SKM-1 treated with dmso at 0.1 percent for 144 hours (cell line): Measurements from ENCODE around the gene TMEM19.
"Not testable (repeated sequence)": the region's sequence is repeated elsewhere in the genome, so short reads cannot be mapped to it uniquely, and the experiment has no call there.

Experiments
- DNase-seq: peaks from one replicate; lab custom pipeline; 2025; ENCODE audit not compliant: unreplicated experiment; lab: John Stamatoyannopoulos, UW

Gene TMEM19

DNA sequence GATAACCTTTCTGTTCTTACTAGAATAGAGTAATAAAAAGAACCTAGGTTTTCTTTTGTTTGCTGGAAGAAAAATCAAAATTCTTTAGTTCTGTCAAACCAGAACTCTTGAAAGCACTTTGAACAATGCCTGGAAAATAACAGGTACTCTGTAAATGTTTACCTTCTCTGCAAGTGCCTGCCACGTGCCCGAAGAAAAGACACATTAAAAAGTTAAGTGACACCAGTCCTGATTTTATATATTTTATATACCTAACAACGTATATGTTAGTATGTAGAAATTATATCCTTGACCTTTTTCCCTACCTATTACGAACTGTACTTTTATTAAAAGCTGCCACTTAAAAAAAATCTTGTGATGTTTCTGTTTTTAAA, 20.8 kb upstream of the TMEM19 start:
- no peak for DNase-seq

DNA sequence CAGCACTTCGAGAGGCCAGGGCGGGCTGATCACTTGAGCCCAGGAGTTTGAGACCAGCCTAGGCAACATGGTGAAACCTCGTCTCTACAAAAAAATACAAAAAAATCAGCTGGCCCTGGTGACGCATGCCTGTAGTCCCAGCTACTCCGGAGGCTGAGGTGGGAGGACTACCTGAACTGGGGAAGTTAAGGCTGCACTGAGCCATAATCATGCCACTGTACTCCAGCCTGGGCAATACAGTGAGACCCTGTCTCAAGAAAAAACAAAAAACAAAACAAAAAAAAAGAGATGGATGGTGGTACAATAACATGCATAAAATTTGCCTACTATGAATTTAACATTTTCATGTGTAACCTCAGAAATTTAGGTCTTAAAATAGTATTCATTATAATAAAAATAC, 19.6 kb upstream of the TMEM19 start:
- DNase-seq = no peak

DNA sequence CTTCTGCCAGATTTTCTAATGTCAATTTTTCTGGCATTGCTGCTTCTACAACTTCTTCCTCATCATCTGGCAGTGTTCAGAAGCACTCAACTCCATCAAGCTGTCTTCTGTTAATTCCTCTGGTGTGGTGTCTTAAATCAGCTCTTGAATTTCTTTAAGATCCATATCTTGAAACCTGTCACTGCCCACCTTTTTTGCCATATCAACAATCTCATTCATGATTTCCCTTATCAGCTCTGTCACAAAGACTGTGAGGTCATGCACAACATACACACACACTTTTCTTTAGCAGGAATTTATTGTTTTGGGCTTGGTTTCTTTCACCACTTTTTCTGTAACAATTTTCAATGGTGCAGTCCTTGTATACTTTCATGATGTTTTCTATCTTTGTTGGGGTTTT, 14.6 kb upstream of the TMEM19 start:
- DNase-seq = no peak

DNA sequence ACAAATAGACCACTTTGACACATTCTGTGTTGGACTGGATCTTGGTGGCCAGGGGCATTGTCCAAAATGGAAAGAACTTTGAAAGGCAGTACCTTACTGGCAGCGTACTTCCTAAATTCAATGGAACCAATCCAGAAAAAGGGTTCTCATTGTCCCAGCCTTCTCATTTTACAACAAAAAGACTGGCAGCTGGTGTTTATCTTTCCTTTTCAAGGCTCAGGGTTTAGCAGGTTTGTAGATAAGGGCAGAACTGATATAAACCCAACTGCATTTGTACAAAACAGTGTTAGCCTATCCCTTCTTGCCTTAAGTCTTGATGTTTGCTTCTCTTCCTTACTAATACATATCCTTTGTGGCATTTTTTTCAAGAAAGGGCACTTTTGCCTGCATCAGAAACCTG, 14.1 kb upstream of the TMEM19 start:
- DNase-seq = no peak

DNA sequence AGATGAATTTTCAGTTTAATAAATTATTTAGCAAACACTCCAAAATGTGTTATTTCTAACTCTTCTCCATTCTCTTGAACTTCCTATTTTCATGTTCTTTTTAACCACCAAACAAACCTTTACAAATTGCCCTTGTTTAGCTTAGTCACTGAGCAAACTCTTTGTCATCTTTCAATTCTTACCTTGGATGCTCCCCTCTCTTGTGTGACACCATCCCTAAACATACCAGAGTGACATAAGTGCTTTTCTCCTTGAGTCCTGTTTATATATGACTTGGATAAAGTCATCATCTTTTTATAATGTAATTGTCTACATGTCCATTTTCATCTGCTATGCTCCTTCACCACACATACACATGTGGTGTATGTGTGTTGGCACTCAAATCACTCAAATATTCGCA, 3.4 kb upstream of the TMEM19 start:
- no peak for DNase-seq

DNA sequence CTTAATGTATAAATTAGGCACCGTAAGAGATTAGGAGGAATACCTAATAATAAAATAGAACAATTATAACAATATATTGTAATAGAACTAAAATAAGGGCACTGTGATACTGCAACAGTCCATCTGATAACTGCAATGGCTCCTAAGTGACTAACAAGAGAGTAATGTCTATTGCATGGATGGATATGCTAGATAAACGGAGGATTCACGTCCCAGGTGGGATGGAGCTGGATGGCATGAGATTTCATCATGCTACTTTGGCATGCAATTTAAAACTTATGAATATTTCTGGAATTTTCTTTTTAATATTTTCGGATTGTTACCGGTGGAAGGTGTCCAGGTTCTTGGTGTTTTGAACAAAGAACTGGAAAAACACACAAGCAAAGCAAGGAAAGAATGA, 2.2 kb upstream of the TMEM19 start:
- no peak for DNase-seq

DNA sequence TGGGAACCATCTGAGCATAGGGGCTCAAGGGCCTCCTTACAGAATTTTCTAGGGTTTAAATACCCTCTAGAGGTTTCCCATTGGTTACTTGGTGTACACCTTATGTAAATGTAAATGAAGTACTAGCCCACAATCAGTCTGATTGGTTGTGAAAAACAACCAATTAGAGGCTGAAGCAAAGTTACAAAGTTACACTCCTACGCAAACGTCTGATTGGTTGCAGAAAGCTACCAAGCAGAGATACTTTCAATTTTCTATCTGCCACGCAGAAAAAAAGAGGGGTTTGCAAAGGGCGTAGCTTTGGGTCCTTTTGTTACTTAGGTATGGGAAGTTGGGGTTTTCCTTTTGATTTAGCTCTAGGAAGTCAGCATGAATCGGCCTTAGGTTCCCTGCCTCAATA, 1.8 kb upstream of the TMEM19 start:
- no peak for DNase-seq

DNA sequence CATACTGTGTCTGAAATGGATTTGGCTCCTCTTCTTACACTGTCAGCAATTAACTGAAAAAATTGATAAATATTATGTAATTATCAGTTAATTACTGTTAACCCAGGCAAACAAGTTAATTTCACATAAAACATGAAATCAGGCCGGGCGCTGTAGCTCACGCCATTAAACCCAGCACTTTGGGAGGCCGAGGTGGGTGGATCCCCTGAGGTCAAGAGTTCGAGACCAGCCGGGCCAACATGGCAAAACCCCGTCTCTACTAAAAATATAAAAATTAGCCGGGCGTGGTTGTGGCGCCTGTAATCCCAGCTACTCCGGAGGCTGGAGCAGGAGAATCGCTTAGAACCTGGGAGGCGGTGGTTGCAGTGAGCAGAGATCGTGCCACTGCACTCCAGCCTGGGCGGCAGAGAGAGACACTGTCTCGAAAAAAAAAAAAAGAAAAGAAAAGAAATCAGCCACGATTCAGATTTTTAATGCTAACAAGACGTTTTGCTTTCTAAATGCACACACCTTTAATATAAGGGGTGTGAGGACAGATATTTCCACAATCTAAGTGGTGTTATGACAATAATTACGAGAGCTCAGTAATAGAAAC, 473 bp upstream of the TMEM19 start:
- no peak for DNase-seq

DNA sequence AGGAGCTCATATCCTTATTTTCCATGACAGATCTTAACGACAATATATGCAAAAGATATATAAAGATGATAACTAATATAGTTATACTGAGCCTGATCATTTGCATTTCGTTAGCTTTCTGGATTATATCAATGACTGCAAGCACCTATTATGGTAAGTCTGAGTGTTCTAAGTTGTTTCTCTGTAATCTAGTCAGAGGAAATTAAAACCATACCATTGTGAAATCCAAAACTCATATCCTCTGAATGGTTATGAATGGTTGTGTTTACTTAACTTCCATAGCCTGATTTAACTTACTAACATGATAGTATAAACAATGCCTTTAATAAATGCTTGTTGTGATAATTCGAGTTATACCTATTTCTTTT, 760 bp downstream of the TMEM19 start:
- DNase-seq = no peak

DNA sequence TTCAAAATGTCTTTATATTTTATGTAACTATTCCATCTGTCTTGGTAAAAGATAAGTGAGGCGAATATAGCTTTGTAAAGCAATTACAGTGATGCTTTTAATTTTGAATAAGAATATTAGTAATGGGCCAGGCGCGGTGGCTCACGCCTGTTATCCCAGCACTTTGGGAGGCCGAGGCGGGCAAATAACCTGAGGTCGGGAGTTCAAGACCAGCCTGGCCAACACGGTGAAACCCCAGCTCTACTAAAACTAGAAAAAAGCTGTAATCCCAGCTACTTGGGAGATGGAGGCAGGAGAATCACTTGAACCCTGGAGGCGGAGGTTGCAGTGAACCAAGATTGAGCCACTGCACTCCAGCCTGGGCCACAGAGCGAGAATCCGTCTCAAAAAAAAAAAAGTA, 1.3 kb downstream of the TMEM19 start:
- not testable (repeated sequence) for DNase-seq

DNA sequence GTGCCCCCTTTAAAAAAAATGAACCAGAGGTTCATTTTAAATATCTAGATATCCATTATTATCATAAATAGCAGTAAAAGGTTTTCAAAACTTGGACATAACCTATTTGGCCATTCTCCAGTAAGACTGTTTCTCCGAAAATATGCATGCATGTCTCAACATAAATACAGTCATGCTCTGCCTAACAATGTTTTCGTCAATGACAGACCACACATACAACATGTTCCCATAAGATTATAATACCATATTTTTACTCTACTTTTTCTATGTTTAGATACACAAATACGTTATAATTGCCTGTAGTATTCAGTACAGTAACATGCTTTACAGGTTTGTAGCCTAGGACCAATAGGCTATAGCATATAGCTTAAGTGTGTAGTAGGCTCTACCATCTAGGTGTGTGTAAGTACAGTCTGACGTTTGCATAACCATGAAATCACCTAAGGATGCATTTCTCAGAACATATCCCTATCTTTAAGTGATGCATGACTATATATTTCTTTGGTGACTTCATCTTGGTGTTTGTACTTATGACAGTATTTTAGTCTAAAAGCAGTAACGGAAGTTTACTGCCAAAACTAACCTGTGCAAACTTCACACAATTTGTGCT, 3.2 kb downstream of the TMEM19 start:
- DNase-seq = no peak

DNA sequence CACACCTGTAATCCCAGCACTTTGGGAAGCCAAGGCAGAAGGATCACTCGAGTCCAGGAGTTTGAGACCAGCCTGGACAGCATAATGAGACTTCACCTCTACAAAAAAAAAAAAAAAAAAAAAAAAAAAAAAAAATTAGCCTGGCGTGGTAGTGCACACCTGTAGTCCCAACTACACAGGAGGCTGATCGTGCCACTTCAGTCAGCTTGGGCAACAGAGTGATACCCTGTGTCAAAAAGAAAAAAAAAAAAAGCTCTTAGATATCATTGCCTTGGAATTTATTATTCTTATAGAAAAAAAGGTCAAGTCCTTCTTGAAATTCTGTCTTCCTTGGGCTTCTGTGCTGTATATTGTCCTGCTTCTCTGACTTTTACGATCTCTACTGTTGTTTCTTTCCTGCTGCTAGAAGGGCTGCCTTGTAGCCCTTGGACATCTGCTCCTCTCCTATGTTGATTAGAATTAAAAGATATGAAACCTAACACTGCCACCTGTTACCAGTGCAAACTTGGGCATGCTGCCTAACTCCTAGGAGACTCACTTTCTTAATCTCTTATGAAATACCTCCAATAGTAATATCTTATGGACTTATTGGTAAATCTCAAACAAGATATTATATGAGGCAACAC, 5.7 kb downstream of the TMEM19 start:
- DNase-seq = no peak

DNA sequence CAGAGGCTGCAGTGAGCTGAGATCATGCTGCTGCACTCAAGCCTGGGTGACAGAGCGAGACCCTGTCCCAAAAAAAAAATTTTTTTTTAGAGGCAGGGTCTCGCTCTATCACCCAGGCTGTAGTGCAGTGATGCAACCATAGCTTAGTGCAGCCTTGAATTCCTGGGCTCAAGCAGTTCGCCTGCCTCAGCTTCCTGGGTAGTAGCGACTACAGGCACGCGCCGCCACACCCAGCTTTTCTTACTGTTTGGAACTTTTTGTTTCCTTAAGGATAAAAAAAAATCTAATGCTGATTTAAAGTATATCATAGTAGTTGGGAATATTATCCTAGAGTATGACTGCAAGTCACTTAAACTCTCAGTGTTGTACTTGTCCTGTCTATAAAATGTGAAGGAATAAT, 7.2 kb downstream of the TMEM19 start:
- DNase-seq = no peak

DNA sequence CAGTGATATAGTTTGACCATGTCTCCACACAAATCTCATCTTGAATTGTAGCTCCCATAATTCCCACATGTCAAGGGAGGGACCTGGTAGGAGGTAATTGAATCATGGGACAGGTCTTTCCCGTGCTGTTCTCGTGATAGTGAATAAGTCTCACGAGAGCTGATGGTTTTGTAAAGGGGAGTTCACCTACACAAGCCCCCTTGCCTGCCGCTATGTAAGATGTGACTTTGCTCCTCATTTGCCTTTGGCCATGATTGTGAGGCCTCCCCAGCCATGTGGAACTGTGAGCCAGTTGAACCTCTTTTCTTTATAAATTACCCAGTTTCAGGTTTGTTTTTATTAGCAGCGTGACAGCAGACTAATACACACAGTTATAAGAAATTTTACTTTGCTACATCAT, 7.8 kb downstream of the TMEM19 start:
- not testable (repeated sequence) for DNase-seq

DNA sequence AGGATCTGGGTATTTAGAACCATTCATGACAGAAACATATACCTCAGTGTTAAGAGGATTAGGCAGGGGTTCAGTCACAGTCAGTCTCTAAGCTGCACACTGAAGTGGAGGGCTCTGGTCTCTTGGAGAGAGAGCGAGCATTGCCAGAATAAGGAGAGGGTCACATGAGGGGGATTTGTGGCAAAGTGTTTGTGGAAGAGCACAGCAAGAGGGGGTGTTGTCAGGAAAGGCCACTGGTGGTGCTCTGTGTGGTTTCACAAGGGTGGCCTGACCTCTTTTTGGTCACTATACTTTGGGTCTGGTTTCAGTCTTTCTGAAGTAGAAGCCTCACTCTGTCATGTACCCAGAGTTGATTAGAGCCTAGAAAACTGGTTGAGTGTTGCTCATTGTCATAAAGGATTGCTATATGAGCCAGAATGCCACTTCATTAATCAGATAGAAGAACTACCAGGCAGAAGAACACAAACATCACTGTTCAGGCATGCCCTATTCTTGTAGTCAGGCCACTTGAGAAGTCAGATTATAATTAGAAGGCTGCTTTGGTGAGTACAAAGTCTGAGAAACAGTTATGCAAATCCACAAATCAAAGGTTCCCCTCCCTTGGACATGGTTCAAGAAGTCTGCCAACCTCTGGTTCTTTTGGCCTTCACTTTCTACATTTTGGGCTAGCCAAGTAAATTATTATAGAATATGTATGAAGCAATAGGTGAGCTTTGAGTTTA, 8.4 kb downstream of the TMEM19 start:
- DNase-seq = no peak

DNA sequence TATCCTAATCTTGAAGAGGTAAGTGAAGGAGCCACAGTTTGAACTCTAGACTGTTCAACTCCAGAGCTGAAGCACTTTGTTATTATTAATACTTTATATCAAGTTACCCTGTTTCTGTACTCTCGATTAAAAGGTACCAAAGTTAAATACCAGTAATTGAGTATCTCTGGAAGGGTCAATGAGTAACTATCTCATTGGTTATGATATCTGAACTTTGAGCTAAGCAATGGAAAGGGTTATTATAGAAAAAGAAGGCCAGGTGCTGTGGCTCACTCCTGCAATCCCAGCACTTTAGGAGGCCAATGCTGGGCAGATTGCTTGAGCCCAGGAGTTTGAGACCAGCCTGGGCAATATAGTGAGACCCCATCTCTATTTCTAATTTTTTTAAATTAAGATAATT, 9.9 kb downstream of the TMEM19 start:
- no peak for DNase-seq

DNA sequence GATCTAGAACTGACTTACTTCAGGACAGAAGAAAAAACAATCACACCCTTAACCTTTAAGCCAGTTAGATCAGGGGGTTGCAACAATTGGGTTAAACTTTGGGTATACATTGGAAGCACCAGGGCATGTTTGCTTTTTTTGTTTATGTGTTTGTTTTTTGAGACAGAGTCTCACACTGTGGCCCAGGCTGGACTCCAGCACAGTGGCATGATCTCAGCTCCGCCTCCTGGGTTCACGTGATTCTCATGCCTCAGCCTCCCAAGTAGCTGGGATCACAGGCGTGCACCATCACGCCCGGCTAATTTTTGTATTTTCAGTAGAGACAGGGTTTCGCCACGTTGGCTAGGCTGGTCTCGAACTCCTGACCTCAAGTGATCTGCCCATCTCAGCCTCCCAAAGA, 16.3 kb downstream of the TMEM19 start:
- not testable (repeated sequence) for DNase-seq

DNA sequence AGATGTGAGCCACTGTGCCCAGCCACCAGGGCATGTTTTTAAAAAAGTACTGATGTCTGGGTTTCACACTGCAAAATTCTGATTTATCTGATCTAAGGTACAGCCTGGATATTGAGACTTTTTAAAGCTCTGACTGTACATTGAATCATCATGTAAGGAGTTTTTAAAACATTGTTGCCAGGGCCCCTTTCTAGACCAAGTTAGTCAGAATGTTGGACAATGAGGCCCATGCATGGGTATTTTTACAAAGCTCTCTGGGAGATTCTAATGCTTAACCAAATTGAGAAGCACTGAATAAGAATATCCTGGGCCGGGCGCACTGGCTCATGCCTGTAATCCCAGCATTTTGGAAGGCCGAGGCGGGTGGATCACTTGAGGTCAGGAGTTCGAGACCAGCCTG, 16.7 kb downstream of the TMEM19 start:
- DNase-seq = no peak

DNA sequence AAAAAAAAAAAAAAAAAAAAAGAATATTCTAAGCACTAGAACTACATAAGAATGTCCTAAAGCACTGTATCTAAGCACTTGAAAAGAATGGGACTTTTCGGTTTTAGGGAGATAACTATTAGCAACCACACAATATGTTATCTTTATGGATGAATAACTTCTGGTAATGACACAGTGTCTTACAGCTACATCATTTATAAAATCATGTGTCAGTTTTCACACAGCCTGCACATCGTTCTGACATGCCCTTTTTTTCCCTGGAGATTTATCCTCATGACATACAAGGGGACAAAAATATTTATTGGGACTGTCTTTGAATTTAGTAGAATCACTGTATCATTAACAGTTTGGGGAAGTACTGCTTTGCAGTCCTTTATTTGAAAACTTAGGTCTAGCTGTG, 17.3 kb downstream of the TMEM19 start:
- DNase-seq = no peak

DNA sequence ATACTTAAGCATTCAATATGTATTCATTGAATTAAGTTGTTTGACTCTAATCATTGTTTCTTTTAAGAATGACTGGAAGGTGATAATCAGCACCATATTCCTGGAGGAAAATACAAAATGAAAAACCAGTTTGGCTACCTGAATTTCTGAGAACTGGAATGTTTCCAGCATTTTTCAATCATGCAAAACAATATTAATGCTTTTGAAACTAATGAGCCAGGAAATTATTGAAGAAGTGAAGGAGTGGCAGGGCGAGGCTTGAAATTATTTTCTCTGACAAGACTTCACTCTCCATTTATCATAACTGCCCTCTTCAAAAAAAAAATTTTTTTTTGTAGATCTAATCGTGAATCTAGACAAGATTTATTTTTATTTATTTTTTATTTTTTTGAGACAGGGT, 19.0 kb downstream of the TMEM19 start:
- no peak for DNase-seq

DNA sequence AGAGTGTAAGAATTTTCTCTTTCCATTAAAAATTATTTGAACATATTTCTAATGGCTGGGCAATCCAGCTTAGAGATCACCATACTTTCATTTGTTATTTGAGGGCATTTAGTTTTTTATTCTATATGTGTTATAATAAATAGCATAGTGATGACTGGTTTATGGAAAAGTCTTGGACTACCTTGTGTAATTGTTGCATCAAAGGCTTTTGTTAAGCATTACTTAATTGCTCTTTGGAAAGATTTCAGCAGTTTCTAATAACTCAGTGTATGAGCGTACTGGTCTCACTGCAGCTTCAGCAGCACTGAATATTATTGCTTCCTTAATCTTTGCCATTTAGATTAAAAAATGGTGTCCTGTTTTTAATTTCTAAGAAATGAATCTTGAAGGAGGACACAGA, 22.8 kb downstream of the TMEM19 start:
- DNase-seq = no peak
